ENCODE data around the gene RAB32.

GRCh38 chr6:146526192-146526591 lies 17.4 kb upstream of the RAB32 start:
- no peak for TF ChIP-seq CTCF (conservative IDR thresholded peaks at IDR 0.05; ENCODE audit: low read depth, low read length)
- no peak for TF ChIP-seq CEBPB (IDR thresholded peaks at IDR 0.05; ENCODE audit: low read depth, low read length)
- no peak for TF ChIP-seq USF2 (IDR thresholded peaks at IDR 0.05; ENCODE audit: low read depth, low read length)
- no peak for TF ChIP-seq MAFK (IDR thresholded peaks at IDR 0.05; ENCODE audit: low read depth, low read length)
